NCI-H1694 treated with DMSO at 0.1 percent for 48 hours (cell line): ENCODE data around the gene P3H3.
"Not testable (repeated sequence)": the region's sequence is repeated elsewhere in the genome, so short reads cannot be mapped to it uniquely, and the experiment has no call there.

Experiments used
- DNase-seq: peaks from one replicate; lab custom pipeline; 2025; lab: John Stamatoyannopoulos, UW

The P3H3 gene

DNA sequence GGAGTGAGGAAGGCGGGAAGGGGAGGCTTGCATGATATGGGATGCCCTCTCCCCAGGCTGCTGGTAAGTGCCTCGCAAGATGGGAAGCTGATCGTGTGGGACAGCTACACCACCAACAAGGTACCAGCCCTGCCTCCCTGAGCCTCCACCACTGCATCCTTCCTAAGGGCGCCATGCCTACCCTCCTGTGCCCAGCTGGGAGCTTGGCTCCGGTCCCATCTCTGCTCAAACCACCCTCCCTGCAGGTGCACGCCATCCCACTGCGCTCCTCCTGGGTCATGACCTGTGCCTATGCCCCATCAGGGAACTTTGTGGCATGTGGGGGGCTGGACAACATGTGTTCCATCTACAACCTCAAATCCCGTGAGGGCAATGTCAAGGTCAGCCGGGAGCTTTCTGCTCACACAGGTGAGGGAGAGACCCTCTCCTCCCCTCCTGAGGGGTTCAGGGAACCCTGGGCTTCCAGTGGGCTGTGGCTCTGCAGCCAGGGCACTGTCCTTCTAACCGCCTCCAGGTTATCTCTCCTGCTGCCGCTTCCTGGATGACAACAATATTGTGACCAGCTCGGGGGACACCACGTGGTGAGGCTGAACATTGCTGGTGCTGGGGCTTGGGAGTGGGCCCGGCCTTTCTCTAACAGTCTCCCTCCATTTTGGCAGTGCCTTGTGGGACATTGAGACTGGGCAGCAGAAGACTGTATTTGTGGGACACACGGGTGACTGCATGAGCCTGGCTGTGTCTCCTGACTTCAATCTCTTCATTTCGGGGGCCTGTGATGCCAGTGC, 15.1 kb downstream of the P3H3 start:
- no peak for DNase-seq

DNA sequence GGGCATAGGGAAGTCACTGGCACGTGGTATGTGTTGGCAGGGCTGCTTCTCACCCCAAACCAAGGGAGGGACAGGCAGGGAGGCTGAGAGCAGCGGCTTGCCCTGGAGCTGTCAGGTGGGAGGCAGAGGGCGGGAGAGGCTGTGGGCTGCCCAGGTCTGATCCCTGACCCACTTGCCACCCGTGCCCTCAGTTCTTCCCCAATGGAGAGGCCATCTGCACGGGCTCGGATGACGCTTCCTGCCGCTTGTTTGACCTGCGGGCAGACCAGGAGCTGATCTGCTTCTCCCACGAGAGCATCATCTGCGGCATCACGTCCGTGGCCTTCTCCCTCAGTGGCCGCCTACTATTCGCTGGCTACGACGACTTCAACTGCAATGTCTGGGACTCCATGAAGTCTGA, 17.2 kb downstream of the P3H3 start:
- no peak for DNase-seq

DNA sequence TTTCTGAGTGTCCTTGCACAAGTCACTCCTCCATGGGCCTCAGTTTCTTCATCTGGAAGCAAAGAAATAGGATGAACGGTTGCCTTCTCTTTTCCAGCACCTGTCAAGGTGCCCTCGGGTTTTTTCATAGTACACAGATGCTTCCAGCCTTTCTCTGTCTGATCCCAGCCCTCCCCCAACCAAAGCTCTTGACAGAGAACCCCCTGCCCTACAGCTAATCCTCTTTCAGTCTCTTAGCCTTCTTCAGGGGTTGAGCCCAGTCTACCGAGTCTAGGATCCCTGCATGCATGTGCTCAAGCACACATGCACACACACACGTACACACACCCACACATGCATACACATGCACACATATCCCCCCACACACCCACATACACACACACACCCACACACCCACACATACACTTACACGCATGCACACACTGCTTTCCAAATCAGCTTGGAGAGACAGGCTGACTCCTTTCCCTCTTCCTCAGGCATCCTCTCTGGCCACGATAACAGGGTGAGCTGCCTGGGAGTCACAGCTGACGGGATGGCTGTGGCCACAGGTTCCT, 18.2 kb downstream of the P3H3 start:
- no peak for DNase-seq

DNA sequence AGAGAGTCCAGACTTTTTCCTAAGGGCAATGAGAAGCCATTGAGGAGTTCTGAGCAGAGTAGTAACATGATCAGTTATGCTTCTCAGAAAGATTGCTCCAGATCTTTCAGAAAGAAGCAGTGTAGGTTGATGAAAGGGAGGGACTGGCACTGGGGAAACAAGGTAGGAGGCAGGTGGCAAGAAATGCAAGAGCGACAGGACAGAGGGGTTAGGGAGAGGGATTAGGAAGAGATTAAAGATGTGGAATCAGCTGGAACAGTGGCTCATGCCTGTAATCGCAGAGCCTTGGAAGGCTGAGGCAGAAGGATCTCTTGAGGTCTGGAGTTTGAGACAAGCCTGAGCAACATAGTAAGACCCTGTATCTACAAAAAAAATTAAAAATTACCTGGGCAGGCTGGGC, 19.5 kb downstream of the P3H3 start:
- DNase-seq: no peak

DNA sequence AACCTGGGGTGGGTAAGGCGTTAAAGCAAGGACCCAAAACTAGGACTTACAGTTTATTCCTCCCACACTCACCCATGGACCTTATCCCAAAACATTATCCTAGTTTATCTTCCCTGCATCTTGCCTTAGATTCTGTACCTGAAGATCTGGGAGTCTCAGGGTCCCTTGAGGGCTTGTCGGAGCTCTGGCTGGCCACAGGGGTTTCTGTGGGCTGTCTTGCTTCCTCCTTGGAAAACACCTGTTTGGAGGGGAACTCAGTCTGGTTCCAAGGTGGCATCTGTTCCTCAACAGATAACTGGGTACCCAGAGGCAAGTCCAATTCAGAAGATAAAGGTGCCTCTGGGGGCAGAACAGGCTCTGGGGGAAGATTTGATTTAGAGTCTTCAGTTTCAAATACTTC, 21.2 kb downstream of the P3H3 start:
- no peak for DNase-seq

DNA sequence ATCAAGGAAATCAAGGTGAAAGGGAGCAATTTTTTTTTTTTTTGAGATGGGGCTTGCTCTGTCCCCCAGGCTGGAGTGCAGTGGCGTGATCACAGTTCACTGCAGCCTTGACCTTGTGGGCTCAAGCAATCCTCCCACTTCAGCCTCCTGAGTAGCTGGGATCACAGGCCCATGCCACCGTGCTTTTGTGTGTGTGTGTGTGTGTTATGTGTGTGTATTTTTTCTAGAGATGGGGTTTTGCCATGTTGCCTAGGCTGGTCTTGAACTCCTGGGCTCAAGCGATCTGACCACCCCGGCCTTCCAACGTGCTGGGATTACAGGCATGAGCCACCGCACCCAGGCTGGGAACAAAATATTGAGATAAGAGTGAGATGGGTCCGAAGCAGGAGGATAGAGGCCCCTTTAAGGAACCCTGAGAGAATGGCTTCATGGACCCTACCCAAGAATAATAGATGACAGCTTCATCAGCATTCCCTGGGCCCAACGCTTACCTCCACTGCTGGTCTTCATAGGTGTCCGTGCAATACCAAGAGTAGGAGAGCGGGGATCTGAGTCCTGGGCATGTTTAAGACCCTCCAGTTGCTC, 21.9 kb downstream of the P3H3 start:
- DNase-seq: no peak

DNA sequence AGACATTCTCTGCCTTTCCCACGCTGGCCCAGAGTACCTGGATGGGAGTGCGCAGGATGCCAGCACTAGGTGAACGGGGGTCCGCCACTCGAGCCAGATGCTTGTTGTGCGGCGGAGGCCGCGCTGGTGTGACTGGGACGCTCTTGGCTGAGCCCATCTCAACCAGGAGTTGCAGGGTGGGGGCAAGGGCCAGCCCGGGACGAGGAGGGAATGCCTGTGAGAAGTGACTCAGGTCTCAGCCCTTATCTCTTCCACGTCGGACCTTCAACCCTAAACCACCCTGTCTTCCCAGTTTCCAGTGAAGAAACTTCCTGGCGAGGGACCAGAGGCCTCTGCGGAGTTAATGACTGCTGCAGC, 22.6 kb downstream of the P3H3 start:
- no peak for DNase-seq

DNA sequence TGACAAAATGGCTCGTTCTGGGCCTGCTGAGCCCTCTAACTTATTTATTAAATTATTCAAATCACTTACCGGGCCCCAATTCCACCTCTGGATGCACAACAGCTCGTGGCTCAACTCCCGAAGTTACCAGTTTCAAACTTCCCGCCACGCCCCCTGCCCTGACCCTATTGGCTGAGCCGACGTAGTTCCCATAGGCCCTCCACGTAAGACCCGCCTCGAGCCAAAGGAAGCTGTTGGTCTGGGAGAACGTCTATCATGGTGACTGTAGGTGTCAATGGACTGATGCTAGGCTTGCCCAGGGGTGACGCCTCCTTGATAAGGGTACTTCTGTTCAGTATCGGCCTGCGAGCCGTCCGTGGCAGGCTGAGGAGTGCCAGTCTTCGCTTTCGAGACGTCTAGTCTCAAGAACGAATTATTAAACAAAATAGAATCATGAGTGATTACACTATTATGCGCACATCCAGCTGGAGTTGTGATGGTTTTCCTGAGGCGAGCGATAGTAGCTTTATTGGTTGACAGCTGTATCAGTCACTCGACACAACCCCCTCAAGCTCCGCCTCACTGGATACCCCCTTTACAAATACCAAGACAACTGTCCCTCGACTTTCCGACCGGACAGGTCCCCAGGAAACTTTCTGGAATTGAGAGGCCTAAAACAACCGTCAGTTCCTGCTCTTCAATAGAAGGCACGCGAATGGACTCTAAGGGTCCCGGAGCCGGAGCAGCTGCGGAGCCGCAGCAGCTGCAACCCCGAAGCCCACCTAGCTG, 23.1 kb downstream of the P3H3 start, which contains the start of gene CDCA3:
TSS of gene CDCA3 (minus strand) at position 134 of the 768 bp plus-strand sequence. CDS start 334 bp downstream, outside the sequence.
- DNase-seq: peak; percentile 99

DNA sequence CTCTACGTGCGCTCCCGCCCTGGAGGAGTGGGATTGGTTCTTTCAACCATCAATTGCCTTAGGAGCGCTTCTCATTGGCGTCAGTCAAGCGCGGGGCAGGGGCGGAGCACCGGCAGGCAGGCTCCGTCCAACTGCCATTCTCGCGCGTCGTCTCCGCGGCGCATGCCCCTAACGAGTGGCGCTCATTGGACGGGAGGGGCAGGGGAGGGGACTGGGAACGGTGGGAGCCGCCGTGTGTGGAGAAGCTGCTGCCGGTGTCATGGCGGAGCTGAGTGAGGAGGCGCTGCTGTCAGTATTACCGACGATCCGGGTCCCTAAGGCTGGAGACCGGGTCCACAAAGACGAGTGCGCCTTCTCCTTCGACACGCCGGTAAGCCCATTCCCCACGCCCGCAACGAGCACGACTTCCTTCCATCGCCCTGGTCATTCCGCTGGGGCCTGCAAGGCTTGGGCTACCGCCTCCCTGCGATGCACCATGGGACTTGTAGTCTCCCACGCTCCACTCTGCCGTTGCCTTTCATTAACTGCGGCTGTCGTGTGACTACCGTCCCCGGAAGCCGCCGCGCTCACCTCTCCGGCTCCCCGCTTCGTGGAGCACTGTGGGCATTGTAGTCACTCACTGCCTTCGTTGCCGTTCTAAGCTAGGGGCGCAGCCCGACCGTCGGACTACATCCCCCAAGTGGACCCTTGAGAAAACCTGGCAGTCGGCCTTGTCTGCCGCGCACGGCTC, 23.9 kb downstream of the P3H3 start, which contains the start of gene USP5:
TSS of gene USP5 (plus strand) at position 230 of the 730 bp plus-strand sequence. CDS start at position 260, 30 bp downstream.
- DNase-seq: peak; percentile 100

DNA sequence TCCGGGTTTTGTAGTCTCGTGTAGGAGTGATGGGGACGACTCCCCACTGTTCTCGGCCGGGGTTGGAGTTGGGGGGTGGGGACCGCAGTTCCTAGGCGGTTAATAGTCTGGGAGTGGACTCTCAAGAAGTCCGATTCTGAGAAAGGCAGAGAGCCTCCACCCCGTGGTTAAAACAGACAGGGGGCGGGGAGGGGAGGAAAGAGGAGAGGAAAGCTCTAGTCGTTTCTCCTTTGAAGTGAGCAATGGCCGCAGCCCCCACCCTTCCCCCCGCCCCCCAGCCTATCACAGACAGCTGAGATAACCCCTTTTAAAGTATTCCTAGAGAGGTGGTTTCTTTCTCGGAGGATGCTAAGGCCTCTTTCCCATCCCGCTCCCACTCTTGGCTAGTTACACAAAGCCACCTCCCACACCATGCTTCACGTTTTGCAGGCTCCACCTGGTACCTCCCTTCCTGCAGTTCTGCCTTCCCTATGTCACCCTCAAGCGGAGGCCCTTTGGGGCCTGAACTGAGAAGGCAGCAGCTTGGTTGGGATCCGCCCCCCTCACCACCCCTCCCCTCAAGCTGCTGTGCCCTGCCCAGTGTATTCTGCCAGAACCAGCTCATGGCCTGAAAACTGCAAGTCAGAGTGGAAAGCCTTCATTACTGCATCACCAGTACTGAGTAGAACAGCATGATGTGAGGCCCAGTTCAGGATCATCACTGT, 24.6 kb downstream of the P3H3 start:
- DNase-seq: peak; percentile 82

DNA sequence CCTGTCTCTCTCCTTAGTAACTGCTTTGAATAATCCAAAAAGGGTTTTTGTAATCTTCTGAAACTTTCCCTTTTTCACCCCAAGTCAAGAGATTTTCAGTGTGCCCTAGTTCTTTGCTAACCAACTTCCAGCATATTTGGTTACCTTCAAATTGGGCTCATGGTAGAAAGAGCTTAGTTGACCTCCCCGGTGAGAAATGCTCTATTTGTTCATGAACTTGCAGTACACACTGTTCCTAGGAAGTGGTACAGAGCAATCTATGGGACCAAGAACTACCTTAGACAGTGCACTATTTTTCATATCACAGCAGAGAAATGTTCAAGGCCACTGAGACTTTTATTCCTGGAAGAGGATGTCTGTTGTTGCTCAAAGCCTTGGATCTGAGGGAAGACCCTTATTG, 25.4 kb downstream of the P3H3 start:
- no peak for DNase-seq

DNA sequence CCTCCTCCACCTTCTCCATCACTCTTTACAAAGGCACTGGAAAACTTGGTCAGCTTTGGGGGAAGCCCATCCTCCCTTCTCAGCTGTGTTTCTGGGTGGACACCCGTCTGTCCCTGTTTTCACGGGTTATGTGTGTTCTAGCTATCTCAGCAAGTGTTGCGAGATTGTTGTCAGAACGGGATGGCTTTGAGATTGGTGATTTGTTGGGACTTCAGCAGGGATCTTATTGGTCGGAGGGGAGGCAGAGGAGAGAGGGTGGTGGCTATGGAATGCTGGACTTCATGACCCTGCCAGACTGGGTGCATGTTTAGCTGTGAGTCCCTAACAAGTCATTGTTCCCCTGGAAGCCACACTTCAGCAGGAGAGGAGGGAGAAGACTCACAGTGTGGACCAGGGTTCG, 25.8 kb downstream of the P3H3 start:
- no peak for DNase-seq

DNA sequence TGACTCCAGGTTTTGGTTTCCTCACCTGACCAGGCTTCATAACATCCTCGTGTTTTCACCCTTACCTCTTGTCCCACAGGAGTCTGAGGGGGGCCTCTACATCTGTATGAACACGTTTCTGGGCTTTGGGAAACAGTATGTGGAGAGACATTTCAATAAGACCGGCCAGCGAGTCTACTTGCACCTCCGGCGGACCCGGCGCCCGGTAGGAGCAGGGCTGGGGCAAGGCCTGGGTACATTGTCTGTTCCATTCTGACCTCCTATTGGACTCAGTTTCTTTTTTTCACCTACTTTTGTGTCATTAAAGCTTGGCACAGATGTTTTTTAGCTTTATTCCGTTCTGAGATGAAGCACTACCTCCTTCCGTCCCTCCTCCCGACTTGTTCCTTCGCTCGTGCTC, 27.1 kb downstream of the P3H3 start:
- no peak for DNase-seq

DNA sequence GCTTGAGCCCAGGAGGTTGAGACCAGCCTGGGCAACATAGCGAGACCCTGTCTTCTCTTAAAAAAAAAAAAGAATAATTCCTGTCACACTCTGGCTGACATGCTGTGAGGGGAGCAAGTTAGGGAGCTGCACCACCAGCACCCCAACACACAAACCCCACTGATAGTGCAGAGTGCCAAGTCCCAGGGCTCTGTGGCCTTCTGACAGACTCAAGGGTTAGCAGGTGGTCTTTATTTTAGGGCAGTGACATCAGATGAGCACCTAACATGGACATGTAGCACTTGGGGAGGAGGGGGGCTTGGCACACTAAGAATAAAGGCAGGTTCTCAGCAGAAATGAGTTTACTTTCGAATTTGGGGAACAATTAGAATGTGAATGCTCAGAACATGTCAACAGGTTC, 30.6 kb downstream of the P3H3 start:
- no peak for DNase-seq

DNA sequence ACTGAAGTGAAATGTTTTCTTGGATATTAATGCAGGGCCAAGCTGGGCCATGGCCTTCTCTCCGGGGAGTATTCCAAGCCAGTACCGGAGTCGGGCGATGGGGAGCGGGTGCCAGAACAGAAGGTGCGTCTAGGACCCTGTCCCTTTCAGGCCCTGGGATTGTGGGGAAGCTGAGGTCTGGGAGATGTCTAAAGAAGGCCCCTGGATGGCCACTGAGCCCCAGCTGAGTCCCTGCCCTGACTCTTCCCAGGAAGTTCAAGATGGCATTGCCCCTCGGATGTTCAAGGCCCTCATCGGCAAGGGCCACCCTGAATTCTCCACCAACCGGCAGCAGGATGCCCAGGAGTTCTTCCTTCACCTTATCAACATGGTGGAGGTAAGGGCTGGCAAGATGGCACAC, 31.9 kb downstream of the P3H3 start:
- DNase-seq: no peak

DNA sequence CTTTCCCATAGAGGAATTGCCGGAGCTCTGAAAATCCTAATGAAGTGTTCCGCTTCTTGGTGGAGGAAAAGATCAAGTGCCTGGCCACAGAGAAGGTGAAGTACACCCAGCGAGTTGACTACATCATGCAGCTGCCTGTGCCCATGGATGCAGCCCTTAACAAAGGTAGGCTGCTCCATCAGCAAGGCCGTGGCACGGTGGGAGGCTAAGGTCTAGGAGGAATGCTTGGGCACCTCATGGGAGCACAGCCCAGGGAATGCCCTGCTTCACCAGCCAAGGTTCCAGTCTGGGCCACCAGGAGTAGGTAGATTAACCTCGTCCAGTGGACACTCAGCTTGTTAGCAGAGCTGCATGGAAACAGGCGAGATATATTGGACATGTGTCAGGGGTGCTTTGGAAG, 32.7 kb downstream of the P3H3 start:
- no peak for DNase-seq

DNA sequence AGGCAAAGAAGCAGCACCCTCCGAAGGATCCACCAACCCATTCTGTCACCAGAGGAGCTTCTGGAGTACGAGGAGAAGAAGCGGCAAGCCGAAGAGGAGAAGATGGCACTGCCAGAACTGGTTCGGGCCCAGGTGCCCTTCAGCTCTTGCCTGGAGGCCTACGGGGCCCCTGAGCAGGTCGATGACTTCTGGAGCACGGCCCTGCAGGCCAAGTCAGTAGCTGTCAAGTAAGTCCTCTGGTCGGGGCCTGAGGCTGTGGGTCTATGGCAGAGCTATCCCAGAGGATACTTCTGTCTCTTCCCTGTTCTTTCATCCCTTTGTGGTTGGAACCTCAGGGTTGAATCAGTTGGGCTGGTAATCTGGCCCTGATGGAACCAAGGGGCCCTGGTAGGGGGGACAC, 33.2 kb downstream of the P3H3 start:
- DNase-seq: no peak

DNA sequence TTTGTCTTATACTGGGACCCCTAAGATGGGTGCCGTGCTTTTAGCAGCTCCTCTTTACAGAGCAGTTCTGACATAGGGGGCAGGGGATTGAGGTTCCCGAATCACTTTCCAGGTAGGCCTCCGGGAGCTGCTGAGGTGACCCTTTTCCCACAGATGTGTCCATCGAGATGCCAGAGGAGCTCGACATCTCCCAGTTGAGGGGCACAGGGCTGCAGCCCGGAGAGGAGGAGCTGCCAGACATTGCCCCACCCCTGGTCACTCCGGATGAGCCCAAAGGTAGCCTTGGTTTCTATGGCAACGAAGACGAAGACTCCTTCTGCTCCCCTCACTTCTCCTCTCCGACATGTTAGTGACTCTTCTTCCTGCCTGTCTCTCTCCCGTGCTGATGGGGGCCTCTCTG, 34.8 kb downstream of the P3H3 start:
- no peak for DNase-seq

DNA sequence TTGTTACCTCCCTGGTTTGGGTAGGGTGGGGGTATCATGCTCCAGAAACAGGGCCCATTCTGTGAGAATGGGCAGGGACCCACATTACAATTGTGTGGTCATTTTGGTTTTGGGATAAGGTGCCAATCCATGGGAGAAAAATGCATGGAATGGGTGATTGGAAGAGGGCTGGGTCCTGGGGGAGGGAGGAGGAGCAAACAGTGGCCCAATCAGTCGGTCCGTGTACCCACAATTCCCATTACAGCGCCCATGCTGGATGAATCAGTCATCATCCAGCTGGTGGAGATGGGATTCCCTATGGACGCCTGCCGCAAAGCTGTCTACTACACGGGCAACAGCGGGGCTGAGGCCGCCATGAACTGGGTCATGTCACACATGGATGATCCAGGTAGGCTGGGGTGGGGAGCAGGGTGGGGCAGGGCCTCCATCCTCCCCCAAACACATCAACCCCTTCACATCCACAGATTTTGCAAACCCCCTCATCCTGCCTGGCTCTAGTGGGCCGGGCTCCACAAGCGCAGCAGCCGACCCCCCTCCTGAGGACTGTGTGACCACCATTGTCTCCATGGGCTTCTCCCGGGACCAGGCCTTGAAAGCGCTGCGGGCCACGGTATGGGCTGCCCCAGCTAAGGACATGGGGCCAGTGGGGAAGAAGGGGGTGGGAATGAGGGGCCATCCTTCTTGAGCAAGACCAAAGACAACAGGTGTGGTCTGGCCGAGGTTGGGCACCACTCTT, 35.5 kb downstream of the P3H3 start:
- no peak for DNase-seq

DNA sequence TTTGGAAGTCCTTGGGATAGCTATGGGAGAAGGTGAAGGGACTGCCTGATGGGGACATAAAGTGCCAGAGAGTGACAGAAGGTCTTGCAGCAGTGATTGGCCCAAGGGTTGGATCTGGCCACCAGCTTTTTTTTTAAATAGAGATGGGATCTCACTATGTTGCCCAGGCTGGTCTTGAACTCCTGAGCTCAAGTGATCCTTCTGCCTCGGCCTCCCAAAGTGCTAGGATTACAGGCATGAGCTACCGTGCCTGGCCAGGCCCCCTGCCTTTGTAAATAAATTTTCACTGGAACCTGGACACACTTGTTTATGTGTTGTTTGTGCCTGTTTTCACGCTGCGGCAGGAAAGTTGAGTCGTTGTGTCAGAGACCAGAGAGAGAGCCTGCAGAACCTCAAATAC, 37.1 kb downstream of the P3H3 start:
- DNase-seq: not testable (repeated sequence)
